Measurements from ENCODE around the gene ENTPD6. TPM values are rescaled to one million over a fixed set of nuclear protein-coding genes. Genes with fewer than 3 reads are reported as not detected.

ENTPD6 gene
- total and polyA plus RNA-seq, 5 donors, result 102 to 146 (median 129) TPM

DNA sequence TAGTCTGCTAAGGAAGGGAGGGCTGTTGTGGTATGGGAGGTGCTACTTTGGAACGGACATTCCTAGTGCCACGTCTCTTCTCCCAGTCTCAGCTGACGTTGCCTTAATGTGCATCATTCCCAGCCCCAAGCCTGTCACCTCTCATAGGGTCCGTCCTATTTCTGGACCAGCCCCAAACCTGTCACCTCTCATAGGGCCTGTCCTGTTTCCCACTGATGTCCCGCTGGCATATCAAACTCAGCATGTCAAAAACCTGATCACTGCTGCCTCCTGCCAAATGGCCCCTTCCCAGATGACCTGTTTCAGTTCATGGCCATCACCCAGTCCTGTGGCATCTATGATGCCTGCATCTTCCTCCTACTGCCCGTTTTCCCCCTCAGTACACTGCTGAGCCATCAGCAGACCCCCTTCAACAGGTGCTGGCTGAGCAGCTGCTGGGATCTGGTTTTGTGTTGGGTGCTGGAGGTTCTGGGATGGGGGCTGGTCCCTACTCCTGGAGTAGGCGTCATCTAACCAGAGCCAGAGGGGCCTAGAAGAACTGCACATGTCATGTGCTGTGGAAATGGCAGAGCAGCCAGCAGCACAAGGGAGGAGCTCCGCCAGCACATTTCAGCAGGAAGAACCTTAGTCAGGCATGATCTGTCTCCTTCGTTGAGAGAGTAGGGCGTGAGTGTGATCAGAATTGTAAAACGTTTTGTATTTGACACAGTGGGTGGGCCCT lies 3.3 kb downstream of the ENTPD6 start:
- peak; percentile 50 to 52 for ATAC-seq
- 61% methylated on average over 11 of the region's 11 CpGs for WGBS
- H3K27ac ChIP-seq (ENCODE audit: low read length), result peak overlapping the region; percentile 88

DNA sequence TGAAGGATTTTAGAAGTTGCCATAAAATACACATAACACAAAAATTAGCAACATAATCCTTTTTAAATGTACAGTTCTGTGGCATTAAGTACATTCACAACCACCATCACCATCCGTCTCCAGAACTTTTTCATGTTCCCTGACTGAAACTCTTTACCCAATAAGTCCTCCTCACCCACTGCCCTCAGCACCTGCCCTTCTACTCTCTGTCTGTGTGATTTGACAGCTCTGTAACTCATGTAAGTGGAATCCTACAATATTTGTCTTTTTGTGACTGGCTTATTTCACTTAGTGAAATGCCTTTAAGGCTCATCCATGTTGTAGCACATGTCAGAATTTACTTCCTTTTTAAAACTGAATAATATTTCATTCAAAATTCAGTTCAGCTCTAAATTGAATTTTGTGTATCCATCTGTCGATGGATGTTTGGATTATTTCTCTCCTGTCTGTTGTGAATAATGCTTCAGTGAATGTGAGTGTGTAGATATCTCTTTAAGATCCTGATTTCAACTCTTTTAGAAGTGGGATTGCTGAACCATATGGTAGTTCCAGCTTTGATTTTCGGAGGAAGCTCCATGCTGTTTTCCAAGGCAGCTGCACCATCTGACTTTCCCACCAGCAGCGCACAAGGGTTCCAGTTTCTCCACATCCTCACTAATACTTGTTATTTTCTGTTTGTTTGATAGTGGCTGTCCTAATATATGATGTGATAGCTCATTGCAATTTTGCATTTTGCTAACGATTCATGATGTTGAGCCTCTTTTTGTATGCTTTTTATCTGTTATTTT lies 4.2 kb downstream of the ENTPD6 start:
- DNase-seq (no peak), ATAC-seq (no peak)
- Histone ChIP-seq H3K27me3 (ENCODE audit: control insufficient read depth, insufficient read depth) (no peaks in the 10 kb centered on the region), H3K9me3 (ENCODE audit: control insufficient read depth, low read length) (no peaks in the 10 kb centered on the region), H3K4me3 (ENCODE audit: low read length) (no peak overlapping the region), H3K4me1 (ENCODE audit: control insufficient read depth, insufficient read depth, low read length) (peaks cover 13% of the 10 kb centered on the region), H3K27ac (ENCODE audit: low read length) (peak overlapping the region; percentile 88)
- intact Hi-C loops (cut with DNase I), result loop anchor here in 3 of 4 donors (5.0 to 10.0 kb wide), 4 partner anchors 48 to 205 kb away; partner anchors contain the start of genes PYGB (in 2 of the 3) and APMAP (in 1 of the 3)
- WGBS, result 67% methylated on average over 5 of the region's 5 CpGs

More for the DNA sequence above, 3.3 kb downstream of the ENTPD6 start:
- intact Hi-C loops (cut with DNase I), result loop anchor here in 3 of 4 donors (5.0 to 10.0 kb wide), 4 partner anchors 48 to 204 kb away; partner anchors contain the start of genes PYGB (in 2 of the 3) and APMAP (in 1 of the 3)
- Histone ChIP-seq H3K4me3 (ENCODE audit: low read length) (no peak overlapping the region), H3K4me1 (ENCODE audit: control insufficient read depth, insufficient read depth, low read length) (peaks cover 11% of the 10 kb centered on the region), H3K9me3 (ENCODE audit: control insufficient read depth, low read length) (no peaks in the 10 kb centered on the region), H3K27me3 (ENCODE audit: control insufficient read depth, insufficient read depth) (no peaks in the 10 kb centered on the region)
- DNase-seq, result peak in 2 of 3 donors; percentile 63 to 76

DNA sequence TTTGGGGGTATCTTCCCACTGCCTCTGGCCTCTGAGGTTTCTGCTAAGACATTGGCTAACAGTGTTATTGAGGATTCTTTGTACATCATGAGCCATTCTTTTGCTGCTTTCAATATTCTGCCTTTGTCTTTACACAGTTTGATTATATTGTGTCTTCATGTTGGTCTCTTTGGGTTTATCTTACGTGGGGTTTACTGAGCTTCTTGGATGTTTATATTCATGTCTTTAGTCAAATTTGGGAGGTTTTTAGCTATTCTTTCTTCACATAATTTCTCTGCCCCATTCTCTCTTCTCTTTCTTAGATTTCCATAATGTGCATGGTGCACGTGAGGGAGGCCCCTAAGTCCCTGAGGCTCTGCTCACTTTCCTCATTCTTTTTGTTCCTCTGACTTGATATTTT lies 7.6 kb downstream of the ENTPD6 start:
- DNase-seq (no peak), ATAC-seq (no peak)
- Histone ChIP-seq H3K4me1 (ENCODE audit: control insufficient read depth, insufficient read depth, low read length) (peaks cover 8% of the 10 kb centered on the region), H3K27ac (ENCODE audit: low read length) (no peak overlapping the region), H3K9me3 (ENCODE audit: control insufficient read depth, low read length) (no peaks in the 10 kb centered on the region), H3K4me3 (ENCODE audit: low read length) (no peak overlapping the region), H3K27me3 (ENCODE audit: control insufficient read depth, insufficient read depth) (no peaks in the 10 kb centered on the region)
- 42% methylated on average over 2 of the region's 2 CpGs for WGBS
- intact Hi-C loops (cut with DNase I), result no loop called here

DNA sequence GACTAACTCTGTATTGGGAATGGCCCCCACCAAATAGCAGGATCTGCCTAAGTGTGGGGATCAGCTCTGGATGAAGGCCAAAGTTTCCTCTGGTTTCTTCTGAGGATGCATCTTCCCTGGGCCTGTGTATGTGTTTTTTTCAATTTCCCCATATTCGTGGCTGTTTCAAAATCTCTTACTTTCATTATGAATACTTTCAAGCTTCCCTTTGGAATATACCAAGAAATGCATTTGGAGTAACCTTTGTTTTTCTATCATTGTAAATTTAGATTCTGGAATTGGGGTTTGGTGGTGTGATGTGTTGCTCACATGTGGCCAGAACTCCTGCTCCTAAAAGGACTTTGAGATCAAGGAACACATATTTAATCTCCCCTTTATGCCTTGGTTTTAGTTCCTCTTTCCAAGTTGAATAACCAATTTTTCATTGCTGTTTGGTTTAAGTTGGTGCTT lies 8.4 kb downstream of the ENTPD6 start:
- Histone ChIP-seq H3K27ac (ENCODE audit: low read length) (peak overlapping the region; percentile 48), H3K9me3 (ENCODE audit: control insufficient read depth, low read length) (no peaks in the 10 kb centered on the region), H3K27me3 (ENCODE audit: control insufficient read depth, insufficient read depth) (no peaks in the 10 kb centered on the region), H3K4me3 (ENCODE audit: low read length) (no peak overlapping the region), H3K4me1 (ENCODE audit: control insufficient read depth, insufficient read depth, low read length) (peaks cover 6% of the 10 kb centered on the region)
- no peak for DNase-seq
- WGBS, result 44% methylated on average over 1 of the region's 1 CpG
- ATAC-seq, result no peak
- intact Hi-C loops (cut with DNase I), result no loop called here

DNA sequence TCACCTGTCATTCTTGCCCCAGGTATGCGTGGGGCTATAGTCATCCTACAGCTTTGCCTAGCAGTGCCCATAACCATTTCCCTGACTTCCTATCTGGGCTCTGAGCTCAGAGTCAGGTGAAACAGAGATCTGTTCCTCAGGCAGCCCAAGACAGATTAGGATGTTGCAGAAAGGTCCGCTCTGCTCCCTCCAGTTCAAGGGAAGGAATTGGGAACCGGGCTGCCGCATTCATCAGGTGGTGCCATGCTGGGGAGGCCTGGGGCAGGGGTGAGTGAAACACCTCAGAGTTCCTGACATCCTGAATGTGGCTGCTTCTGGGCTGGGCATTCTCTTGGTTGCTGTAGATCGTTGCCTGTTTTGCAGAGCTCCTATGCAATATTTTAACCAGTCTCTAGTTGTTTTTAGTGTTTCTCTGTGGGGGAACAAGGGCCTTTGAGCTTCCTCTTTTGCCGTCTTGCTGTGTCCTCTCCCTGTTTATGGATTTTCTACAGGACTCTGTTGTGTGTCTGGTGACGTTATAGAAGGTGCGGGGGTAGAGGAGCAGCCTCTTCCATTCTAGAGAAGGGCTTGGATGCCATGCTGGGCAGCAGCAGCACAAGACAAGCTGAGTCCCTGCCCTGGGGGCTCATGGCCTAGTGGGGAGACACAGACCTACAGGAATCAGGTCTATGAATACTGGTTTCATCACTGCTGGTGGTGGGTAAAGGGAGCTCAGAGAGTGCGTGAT lies 9.2 kb downstream of the ENTPD6 start:
- DNase-seq (peak in 1 of 3 donors; percentile 47), ATAC-seq (peak in 1 of 2 donors; percentile 23)
- 82% methylated on average over 9 of the region's 9 CpGs for WGBS
- Histone ChIP-seq H3K9me3 (ENCODE audit: control insufficient read depth, low read length) (no peaks in the 10 kb centered on the region), H3K4me1 (ENCODE audit: control insufficient read depth, insufficient read depth, low read length) (peaks cover 3% of the 10 kb centered on the region), H3K4me3 (ENCODE audit: low read length) (no peak overlapping the region), H3K27me3 (ENCODE audit: control insufficient read depth, insufficient read depth) (no peaks in the 10 kb centered on the region), H3K27ac (ENCODE audit: low read length) (peak overlapping the region; percentile 51)
- intact Hi-C loops (cut with DNase I), result no loop called here

DNA sequence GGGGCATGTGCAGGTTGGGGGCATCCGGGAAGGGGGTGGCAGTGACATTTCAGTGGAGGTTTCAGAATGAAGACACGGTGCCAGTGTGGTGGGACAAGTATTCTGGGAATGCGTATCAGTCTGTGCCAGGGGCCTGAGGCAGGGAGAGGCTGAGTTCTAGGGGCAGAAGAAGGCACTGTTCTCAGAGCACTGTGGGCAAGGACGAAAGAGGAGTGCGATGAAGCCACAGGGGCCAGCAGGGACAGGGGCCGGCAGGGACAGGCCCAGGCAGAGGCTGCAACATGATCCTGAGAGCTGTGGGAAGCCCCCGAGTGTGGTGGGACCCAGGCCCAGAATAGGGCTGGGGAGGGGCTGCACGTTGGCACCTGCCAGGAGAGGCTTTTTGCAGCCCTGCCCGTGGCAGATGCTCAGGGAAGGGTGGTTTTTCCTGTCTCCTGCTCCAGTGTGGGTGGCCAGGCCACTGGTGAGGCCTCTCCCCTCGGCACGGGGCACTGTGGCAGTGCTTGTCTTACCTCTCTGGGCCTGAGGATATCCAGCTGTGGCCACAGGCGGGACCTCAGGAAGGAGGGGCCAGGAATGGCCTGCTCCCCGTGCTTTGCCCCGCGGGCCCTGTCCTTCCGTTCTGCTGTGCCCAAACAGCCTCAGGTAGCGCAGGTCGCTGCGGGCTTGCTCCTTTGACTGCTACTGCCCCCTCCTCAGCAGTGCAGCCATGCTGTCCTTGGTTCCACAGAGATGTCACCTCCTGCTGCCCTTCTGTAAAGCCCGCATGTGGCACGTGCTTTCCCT lies 10.0 kb downstream of the ENTPD6 start:
- Histone ChIP-seq H3K4me1 (ENCODE audit: control insufficient read depth, insufficient read depth, low read length) (peaks cover 3% of the 10 kb centered on the region), H3K27ac (ENCODE audit: low read length) (peak overlapping the region; percentile 51), H3K27me3 (ENCODE audit: control insufficient read depth, insufficient read depth) (no peaks in the 10 kb centered on the region), H3K4me3 (ENCODE audit: low read length) (no peak overlapping the region), H3K9me3 (ENCODE audit: control insufficient read depth, low read length) (no peaks in the 10 kb centered on the region)
- WGBS, result 71% methylated on average over 21 of the region's 21 CpGs
- DNase-seq, result peak in 1 of 3 donors; percentile 53
- peak; percentile 40 to 49 for ATAC-seq
- intact Hi-C loops (cut with DNase I), result no loop called here

DNA sequence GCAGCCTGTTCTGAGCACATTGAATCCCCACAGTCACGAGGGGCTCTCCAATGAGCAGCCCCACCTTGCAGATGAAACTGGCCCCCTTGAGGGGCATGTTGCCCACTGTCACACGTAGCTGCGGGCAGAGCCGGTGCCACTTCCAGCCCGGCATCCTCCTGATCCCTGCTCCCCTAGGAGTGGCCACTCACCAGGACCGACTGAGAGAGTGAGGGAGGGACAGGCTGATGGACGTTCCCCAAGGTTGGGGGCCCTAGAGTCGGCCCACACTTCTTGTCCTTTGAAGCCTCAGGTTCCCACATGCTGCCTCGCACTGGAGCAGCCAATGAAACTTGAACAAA lies 10.5 kb downstream of the ENTPD6 start:
- peak; percentile 37 to 47 for ATAC-seq
- H3K27me3 ChIP-seq (ENCODE audit: control insufficient read depth, insufficient read depth), result no peaks in the 10 kb centered on the region
- DNase-seq, result peak in 1 of 3 donors; percentile 30
- intact Hi-C loops (cut with DNase I), result no loop called here
- no peak overlapping the region for H3K4me3 ChIP-seq (ENCODE audit: low read length)
- peaks cover 3% of the 10 kb centered on the region for H3K4me1 ChIP-seq (ENCODE audit: control insufficient read depth, insufficient read depth, low read length)
- peak overlapping the region; percentile 51 for H3K27ac ChIP-seq (ENCODE audit: low read length)
- WGBS, result 73% methylated on average over 9 of the region's 9 CpGs
- H3K9me3 ChIP-seq (ENCODE audit: control insufficient read depth, low read length), result no peaks in the 10 kb centered on the region

DNA sequence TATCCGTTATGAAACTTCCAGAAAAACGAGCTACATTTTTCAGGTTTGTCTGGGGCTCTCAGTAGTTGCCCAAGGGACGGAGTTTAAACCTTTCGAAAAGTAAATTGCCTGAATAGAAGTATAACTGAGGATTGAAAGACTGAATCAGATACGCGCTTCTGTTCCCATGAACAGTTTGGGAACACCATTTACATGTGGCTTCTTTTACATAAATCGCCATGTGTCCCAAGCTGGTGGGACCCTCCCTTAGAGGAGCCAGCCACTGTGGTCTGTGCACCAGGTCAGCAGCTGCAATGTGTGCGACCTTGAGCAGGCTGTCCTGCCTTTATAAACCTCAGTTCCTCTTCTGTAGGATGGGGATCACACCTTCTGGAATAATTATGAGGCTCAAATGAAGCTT lies 11.0 kb downstream of the ENTPD6 start:
- Histone ChIP-seq H3K9me3 (ENCODE audit: control insufficient read depth, low read length) (no peaks in the 10 kb centered on the region), H3K27me3 (ENCODE audit: control insufficient read depth, insufficient read depth) (no peaks in the 10 kb centered on the region), H3K27ac (ENCODE audit: low read length) (no peak overlapping the region), H3K4me3 (ENCODE audit: low read length) (no peak overlapping the region), H3K4me1 (ENCODE audit: control insufficient read depth, insufficient read depth, low read length) (peaks cover 3% of the 10 kb centered on the region)
- no peak for ATAC-seq
- intact Hi-C loops (cut with DNase I), result no loop called here
- no peak for DNase-seq
- WGBS, result 97% methylated on average over 8 of the region's 8 CpGs

DNA sequence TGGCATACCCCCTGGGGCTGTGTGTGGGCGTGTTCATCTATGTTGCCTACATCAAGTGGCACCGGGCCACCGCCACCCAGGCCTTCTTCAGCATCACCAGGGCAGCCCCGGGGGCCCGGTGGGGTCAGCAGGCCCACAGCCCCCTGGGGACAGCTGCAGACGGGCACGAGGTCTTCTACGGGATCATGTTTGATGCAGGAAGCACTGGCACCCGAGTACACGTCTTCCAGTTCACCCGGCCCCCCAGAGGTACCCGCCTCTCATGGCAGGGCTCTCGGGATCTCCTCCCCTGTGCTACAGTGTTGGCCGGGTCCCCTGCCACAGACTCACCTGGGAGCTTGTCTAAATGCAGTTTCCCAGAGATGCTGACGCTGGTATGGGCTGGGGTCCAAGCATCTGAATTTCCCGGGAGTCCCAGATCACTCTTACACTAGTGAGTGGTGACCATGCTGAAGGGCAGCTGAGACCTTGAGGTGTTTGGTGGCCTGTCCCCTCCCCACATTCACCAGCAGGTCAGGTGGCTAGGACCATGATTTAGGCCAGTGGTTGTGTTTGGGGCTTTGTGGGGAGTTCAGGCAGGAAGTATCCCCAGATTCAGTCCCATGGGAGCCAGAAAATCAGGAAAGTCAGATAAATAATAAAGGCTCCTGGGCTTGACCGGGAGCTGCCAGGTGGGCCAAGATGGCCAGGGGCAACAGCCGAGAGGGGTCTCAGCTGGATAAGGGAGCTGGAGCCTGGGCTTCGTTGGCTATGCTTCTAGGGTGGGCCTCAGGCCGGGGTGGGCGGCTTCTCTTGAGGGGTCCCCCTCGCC lies 11.8 kb downstream of the ENTPD6 start:
- H3K9me3 ChIP-seq (ENCODE audit: control insufficient read depth, low read length), result no peaks in the 10 kb centered on the region
- no peak overlapping the region for H3K4me3 ChIP-seq (ENCODE audit: low read length)
- H3K4me1 ChIP-seq (ENCODE audit: control insufficient read depth, insufficient read depth, low read length), result peaks cover 3% of the 10 kb centered on the region
- H3K27me3 ChIP-seq (ENCODE audit: control insufficient read depth, insufficient read depth), result no peaks in the 10 kb centered on the region
- ATAC-seq, result no peak
- DNase-seq, result peak in 1 of 3 donors; percentile 62
- H3K27ac ChIP-seq (ENCODE audit: low read length), result peak overlapping the region; percentile 48
- intact Hi-C loops (cut with DNase I), result no loop called here
- WGBS, result 95% methylated on average over 22 of the region's 22 CpGs
